GM23338 (cell line): Measurements from ENCODE around the gene MYLK4. TPM values are rescaled to one million over a fixed set of nuclear protein-coding genes. Genes with fewer than 3 reads are reported as not detected.

Experiments
- ATAC-seq: fragments of 200-7000 bp; cut with Tn5 transposase; 3 replicates; pipeline ENCODE4 v1.9.1; 2020
- DNase-seq: peaks from one replicate; pipeline ENCODE4 v3.0.0-alpha.2; 2015; ENCODE audit warnings: low spot score
- H2AFZ ChIP-seq: fragments of 200-600 bp; sonication (generic); 2 replicates; pipeline ENCODE4 v1.8.0; 2016; ENCODE audit warnings: antibody characterized with exemption, mild to moderate bottlenecking, moderate library complexity
- H3F3A ChIP-seq: fragments of 200-600 bp; sonication (generic); replicated peaks from 2 replicates; pipeline ENCODE4 v1.8.0; 2017; ENCODE audit warnings: antibody characterized with exemption, mixed run types, low read depth
- H3K27ac ChIP-seq: fragments of 200-600 bp; sonication (generic); 2 replicates; pipeline ENCODE4 v1.6.1; 2016; ENCODE audit warnings: low read depth
- H3K27me3 ChIP-seq: fragments of 200-600 bp; sonication (generic); 2 replicates; pipeline ENCODE4 v1.8.0; 2016; ENCODE audit warnings: mild to moderate bottlenecking, mixed run types, moderate library complexity; ENCODE audit not compliant: insufficient read depth
- H3K36me3 ChIP-seq: fragments of 200-600 bp; sonication (generic); 2 replicates; pipeline ENCODE4 v1.8.0; 2016; ENCODE audit warnings: mild to moderate bottlenecking; ENCODE audit not compliant: insufficient read depth
- H3K4me1 ChIP-seq: fragments of 200-600 bp; sonication (generic); 2 replicates; pipeline ENCODE4 v1.8.0; 2016; ENCODE audit warnings: mild to moderate bottlenecking, moderate library complexity; ENCODE audit not compliant: insufficient read depth
- H3K4me2 ChIP-seq: fragments of 200-600 bp; sonication (generic); 2 replicates; pipeline ENCODE4 v1.7.1; 2017; ENCODE audit warnings: mixed run types
- H3K4me3 ChIP-seq: fragments of 200-600 bp; sonication (generic); 2 replicates; pipeline ENCODE4 v1.6.1; 2016; ENCODE audit warnings: mixed run types
- H3K79me2 ChIP-seq: fragments of 200-600 bp; sonication (generic); replicated peaks from 2 replicates; pipeline ENCODE4 v1.8.0; 2017; ENCODE audit warnings: mild to moderate bottlenecking; ENCODE audit not compliant: insufficient read depth
- H3K9me2 ChIP-seq: fragments of 200-600 bp; sonication (generic); 2 replicates; pipeline ENCODE4 v1.8.0; 2017; ENCODE audit not compliant: insufficient read depth
- H4K20me1 ChIP-seq: fragments of 200-600 bp; sonication (generic); replicated peaks from 2 replicates; pipeline ENCODE4 v1.8.0; 2017; ENCODE audit warnings: mild to moderate bottlenecking; ENCODE audit not compliant: insufficient read depth
- H3K27ac Mint-ChIP-seq: 2 replicates; pipeline ENCODE4 v1.8.0; 2020; ENCODE audit warnings: inconsistent platforms, mild to moderate bottlenecking, moderate library complexity, mixed read lengths
- H3K27me3 Mint-ChIP-seq: 3 replicates; pipeline ENCODE4 v1.8.0; 2022; ENCODE audit warnings: low read depth, mild to moderate bottlenecking, moderate library complexity, mixed read lengths, inconsistent platforms; ENCODE audit not compliant: insufficient read depth, poor library complexity
- H3K36me3 Mint-ChIP-seq: 3 replicates; pipeline ENCODE4 v1.8.0; 2021; ENCODE audit warnings: low read depth, mild to moderate bottlenecking, inconsistent platforms, moderate library complexity, mixed read lengths
- H3K4me1 Mint-ChIP-seq: 3 replicates; pipeline ENCODE4 v1.8.0; 2020; ENCODE audit warnings: mild to moderate bottlenecking, inconsistent platforms, mixed read lengths
- H3K4me3 Mint-ChIP-seq: 3 replicates; pipeline ENCODE4 v1.8.0; 2021; ENCODE audit warnings: moderate library complexity, mild to moderate bottlenecking, inconsistent platforms, mixed read lengths
- H3K9me3 Mint-ChIP-seq: 3 replicates; pipeline ENCODE4 v1.8.0; 2020; ENCODE audit warnings: moderate library complexity, mild to moderate bottlenecking, inconsistent platforms, mixed read lengths
- CREB1 ChIP-seq: fragments of 250-450 bp; sonication (Bioruptor Pico); IDR thresholded peaks from 2 replicates; pipeline ENCODE4 v1.5.0; 2020; ENCODE audit warnings: low read depth, mild to moderate bottlenecking, moderate library complexity
- EZH2phosphoT487 ChIP-seq: fragments of 200-600 bp; sonication (generic); IDR thresholded peaks from one replicate; pipeline ENCODE4 v1.8.1; 2018; ENCODE audit warnings: antibody characterized with exemption; ENCODE audit not compliant: unreplicated experiment
- JUNB ChIP-seq: IDR thresholded peaks from one replicate; pipeline ENCODE4 v1.6.1; 2016; ENCODE audit warnings: antibody characterized with exemption; ENCODE audit not compliant: unreplicated experiment
- NANOG ChIP-seq: IDR thresholded peaks from 2 replicates; pipeline ENCODE4 v1.6.1; 2016; ENCODE audit warnings: antibody characterized with exemption, borderline replicate concordance
- POLR2AphosphoS5 ChIP-seq: IDR thresholded peaks from 2 replicates; pipeline ENCODE4 v1.6.1; 2016; ENCODE audit warnings: antibody characterized with exemption, low read depth
- STAT1 ChIP-seq: IDR thresholded peaks from one replicate; pipeline ENCODE4 v1.6.1; 2016; ENCODE audit warnings: antibody characterized with exemption; ENCODE audit not compliant: unreplicated experiment
- ZNF114 ChIP-seq: fragments of 250-450 bp; sonication (Bioruptor Pico); IDR thresholded peaks from 2 replicates; pipeline ENCODE4 v1.5.0; 2020; ENCODE audit warnings: mild to moderate bottlenecking, moderate library complexity
- polyA plus RNA-seq: library from polyadenylated mRNA; unstranded; fragments of >200 nt; fragmentation: Nextera tagmentation; extraction: Ambion mirVana; gene quantifications from 2 replicates; pipeline ENCODE4 v1.2.1, GENCODE V29; 2016
- total RNA-seq: library from RNA; depleted of rRNA; stranded (reverse); fragments of >200 nt; shearing (Covaris generic); gene quantifications from 2 replicates; pipeline ENCODE4 v1.2.3, GENCODE V29; 2014
- TF ChIP-seq, protein P1 (sequence below): fragments of 250-450 bp; sonication (Bioruptor Pico); IDR thresholded peaks from 2 replicates; pipeline ENCODE4 v1.5.0; 2020; ENCODE audit warnings: mild to moderate bottlenecking, moderate library complexity
- TF ChIP-seq, protein P2 (sequence below), 2 experiments: fragments of 200-600 bp in 1 of 2; sonication (generic) in 1 of 2; conservative IDR thresholded peaks; 2 replicates each; pipeline versions ENCODE4 v1.5.1 to v1.6.1; 2016 to 2017; ENCODE audit warnings: antibody characterized with exemption in 2 of 2, low read depth in 2 of 2, mild to moderate bottlenecking in 2 of 2, moderate library complexity in 1 of 2
- TF ChIP-seq, protein P3 (sequence below): IDR thresholded peaks from 2 replicates; pipeline ENCODE4 v1.6.1; 2016; ENCODE audit warnings: antibody characterized with exemption

MYLK4 gene
- total and polyA plus RNA-seq, 2 experiments from 2014 or later: 0.03 to 0.17 TPM

DNA sequence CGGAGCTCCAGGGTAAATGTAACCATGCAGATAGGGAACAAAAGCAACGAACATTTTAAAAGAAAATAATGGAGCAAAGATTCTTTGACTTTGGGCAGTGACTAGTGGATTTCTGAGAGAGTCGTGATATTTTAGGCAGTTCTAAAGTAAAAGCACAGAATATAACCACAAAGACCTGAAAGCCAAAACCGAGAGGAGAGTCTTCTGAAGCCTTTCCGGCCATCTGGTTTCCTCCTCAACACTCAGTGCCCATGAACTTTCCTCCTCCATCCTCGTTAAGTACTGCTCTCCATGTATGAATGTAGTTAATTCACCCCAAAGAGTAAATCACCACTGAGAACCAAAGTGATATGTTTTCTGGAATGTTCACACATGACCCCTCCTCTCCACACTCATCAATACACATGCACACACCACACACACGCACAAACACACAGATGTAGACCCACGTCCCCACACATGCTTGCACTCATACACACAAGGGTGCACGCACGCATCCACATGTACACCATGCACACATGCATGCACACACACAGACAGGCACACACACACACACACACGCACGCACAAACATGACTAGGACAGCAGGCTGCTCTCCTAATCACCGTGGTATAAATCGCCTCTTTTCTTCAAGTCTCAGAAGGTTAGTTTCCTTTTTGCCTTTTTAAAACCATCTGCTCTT, 109.5 kb downstream of the MYLK4 start:
- Histone ChIP-seq H4K20me1 (no peaks in the 10 kb centered on the region), H3K36me3 (no peaks in the 10 kb centered on the region), H3K4me3 (no peak overlapping the region), H3K4me1 (peaks cover 9% of the 10 kb centered on the region), H3K27ac (no peak overlapping the region), H3K79me2 (no peaks in the 10 kb centered on the region), H3F3A (no peaks in the 10 kb centered on the region), H2AFZ (peak overlapping the region; percentile 24; the same call in 1 of the 2 replicates), H3K9me2 (no peaks in the 10 kb centered on the region; the same call in none of the 2 replicates), H3K27me3 (no peaks in the 10 kb centered on the region), H3K4me2 (0 out of 2 replicates have a peak overlapping the region, but pooled peaks have one; percentile 6)
- peak overlapping the region; percentile 4; the same call in 1 of the 2 replicates for H3K27ac Mint-ChIP-seq
- H3K27me3 Mint-ChIP-seq: peaks cover 5% of the 10 kb centered on the region
- no peak for DNase-seq
- peaks cover 24% of the 10 kb centered on the region for H3K4me1 Mint-ChIP-seq
- H3K4me3 Mint-ChIP-seq: no peak overlapping the region
- no peak for ATAC-seq
- TF ChIP-seq, protein P1, sequence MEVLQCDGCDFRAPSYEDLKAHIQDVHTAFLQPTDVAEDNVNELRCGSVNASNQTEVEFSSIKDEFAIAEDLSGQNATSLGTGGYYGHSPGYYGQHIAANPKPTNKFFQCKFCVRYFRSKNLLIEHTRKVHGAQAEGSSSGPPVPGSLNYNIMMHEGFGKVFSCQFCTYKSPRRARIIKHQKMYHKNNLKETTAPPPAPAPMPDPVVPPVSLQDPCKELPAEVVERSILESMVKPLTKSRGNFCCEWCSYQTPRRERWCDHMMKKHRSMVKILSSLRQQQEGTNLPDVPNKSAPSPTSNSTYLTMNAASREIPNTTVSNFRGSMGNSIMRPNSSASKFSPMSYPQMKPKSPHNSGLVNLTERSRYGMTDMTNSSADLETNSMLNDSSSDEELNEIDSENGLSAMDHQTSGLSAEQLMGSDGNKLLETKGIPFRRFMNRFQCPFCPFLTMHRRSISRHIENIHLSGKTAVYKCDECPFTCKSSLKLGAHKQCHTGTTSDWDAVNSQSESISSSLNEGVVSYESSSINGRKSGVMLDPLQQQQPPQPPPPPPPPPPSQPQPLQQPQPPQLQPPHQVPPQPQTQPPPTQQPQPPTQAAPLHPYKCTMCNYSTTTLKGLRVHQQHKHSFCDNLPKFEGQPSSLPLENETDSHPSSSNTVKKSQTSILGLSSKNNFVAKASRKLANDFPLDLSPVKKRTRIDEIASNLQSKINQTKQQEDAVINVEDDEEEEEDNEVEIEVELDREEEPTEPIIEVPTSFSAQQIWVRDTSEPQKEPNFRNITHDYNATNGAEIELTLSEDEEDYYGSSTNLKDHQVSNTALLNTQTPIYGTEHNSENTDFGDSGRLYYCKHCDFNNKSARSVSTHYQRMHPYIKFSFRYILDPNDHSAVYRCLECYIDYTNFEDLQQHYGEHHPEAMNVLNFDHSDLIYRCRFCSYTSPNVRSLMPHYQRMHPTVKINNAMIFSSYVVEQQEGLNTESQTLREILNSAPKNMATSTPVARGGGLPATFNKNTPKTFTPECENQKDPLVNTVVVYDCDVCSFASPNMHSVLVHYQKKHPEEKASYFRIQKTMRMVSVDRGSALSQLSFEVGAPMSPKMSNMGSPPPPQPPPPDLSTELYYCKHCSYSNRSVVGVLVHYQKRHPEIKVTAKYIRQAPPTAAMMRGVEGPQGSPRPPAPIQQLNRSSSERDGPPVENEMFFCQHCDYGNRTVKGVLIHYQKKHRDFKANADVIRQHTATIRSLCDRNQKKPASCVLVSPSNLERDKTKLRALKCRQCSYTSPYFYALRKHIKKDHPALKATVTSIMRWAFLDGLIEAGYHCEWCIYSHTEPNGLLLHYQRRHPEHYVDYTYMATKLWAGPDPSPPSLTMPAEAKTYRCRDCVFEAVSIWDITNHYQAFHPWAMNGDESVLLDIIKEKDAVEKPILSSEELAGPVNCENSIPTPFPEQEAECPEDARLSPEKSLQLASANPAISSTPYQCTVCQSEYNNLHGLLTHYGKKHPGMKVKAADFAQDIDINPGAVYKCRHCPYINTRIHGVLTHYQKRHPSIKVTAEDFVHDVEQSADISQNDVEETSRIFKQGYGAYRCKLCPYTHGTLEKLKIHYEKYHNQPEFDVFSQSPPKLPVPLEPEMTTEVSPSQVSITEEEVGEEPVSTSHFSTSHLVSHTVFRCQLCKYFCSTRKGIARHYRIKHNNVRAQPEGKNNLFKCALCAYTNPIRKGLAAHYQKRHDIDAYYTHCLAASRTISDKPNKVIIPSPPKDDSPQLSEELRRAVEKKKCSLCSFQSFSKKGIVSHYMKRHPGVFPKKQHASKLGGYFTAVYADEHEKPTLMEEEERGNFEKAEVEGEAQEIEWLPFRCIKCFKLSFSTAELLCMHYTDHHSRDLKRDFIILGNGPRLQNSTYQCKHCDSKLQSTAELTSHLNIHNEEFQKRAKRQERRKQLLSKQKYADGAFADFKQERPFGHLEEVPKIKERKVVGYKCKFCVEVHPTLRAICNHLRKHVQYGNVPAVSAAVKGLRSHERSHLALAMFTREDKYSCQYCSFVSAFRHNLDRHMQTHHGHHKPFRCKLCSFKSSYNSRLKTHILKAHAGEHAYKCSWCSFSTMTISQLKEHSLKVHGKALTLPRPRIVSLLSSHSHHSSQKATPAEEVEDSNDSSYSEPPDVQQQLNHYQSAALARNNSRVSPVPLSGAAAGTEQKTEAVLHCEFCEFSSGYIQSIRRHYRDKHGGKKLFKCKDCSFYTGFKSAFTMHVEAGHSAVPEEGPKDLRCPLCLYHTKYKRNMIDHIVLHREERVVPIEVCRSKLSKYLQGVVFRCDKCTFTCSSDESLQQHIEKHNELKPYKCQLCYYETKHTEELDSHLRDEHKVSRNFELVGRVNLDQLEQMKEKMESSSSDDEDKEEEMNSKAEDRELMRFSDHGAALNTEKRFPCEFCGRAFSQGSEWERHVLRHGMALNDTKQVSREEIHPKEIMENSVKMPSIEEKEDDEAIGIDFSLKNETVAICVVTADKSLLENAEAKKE (CRISPR knock-in tag): no peak
- TF ChIP-seq ZNF114 (CRISPR knock-in tag) (no peak), POLR2AphosphoS5 (no peak), NANOG (no peak), CREB1 (no peak), EZH2phosphoT487 (no peak), STAT1 (no peak), JUNB (no peak)
- TF ChIP-seq, protein P2, sequence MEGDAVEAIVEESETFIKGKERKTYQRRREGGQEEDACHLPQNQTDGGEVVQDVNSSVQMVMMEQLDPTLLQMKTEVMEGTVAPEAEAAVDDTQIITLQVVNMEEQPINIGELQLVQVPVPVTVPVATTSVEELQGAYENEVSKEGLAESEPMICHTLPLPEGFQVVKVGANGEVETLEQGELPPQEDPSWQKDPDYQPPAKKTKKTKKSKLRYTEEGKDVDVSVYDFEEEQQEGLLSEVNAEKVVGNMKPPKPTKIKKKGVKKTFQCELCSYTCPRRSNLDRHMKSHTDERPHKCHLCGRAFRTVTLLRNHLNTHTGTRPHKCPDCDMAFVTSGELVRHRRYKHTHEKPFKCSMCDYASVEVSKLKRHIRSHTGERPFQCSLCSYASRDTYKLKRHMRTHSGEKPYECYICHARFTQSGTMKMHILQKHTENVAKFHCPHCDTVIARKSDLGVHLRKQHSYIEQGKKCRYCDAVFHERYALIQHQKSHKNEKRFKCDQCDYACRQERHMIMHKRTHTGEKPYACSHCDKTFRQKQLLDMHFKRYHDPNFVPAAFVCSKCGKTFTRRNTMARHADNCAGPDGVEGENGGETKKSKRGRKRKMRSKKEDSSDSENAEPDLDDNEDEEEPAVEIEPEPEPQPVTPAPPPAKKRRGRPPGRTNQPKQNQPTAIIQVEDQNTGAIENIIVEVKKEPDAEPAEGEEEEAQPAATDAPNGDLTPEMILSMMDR (conservative IDR thresholded peaks at IDR 0.05; ENCODE audit: low read depth in 2 of 2): no peak
- TF ChIP-seq, protein P3, sequence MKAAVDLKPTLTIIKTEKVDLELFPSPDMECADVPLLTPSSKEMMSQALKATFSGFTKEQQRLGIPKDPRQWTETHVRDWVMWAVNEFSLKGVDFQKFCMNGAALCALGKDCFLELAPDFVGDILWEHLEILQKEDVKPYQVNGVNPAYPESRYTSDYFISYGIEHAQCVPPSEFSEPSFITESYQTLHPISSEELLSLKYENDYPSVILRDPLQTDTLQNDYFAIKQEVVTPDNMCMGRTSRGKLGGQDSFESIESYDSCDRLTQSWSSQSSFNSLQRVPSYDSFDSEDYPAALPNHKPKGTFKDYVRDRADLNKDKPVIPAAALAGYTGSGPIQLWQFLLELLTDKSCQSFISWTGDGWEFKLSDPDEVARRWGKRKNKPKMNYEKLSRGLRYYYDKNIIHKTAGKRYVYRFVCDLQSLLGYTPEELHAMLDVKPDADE: no peak
- no peaks in the 10 kb centered on the region; the same call in 2 of the 3 replicates for H3K36me3 Mint-ChIP-seq
- H3K9me3 Mint-ChIP-seq: 0 out of 3 replicates have a peak, but pooled peaks cover 3% of the 10 kb centered on the region
